HCT116 (cell line): Measurements from ENCODE around the gene LCNL1. TPM values are rescaled to one million over a fixed set of nuclear protein-coding genes. Genes with fewer than 3 reads are reported as not detected.

Experiments
- ATAC-seq: fragments of 200-7000 bp; cut with Tn5 transposase; 2 replicates; pipeline ENCODE4 v1.9.1; 2020; ENCODE audit warnings: mild to moderate bottlenecking, moderate library complexity
- BruUV-seq: library from RNA; stranded (reverse); fragments of 400-500 nt; replicated peaks from 2 replicates; lab custom pipeline; 2021; lab: Mats Ljungman, UMichigan
- CTCF ChIA-PET: fragments of 300-600 bp; sonication (Branson Sonifier 250); formaldehyde crosslinking; loops from one replicate; lab custom pipeline; 2021; ENCODE audit warnings: antibody characterized with exemption; lab: Charles Lee
- POLR2A ChIA-PET: fragments of 300-600, 350-600 bp; sonication (Branson Sonifier 250); formaldehyde crosslinking; loops from one replicate; lab custom pipeline; 2021; ENCODE audit warnings: antibody characterized with exemption; lab: Charles Lee
- RAD21 ChIA-PET, 2 experiments: fragments of 300-600 bp; sonication (Branson Sonifier 250); formaldehyde crosslinking; loops; one replicate each; lab custom pipeline; 2023; ENCODE audit warnings: low total read pairs in 2 of 2; ENCODE audit not compliant: uncharacterized antibody in 2 of 2, unreplicated experiment in 2 of 2, low non-redundant PET in 1 of 2; lab: Charles Lee
- DNase-seq: peaks from one replicate; pipeline ENCODE4 v3.0.0-alpha.2; 2010; ENCODE audit warnings: low read depth, low spot score
- H2AFZ ChIP-seq: fragments of 200-600 bp; shearing (Covaris generic), sonication (generic); 2 replicates; pipeline ENCODE4 v1.6.1; 2017; ENCODE audit warnings: low read depth, mixed run types, mixed read lengths, antibody characterized with exemption, low read length; ENCODE audit not compliant: poor library complexity, severe bottlenecking
- H3K27ac ChIP-seq: 2 replicates; pipeline ENCODE4 v1.5.1; 2012; ENCODE audit warnings: low read depth, low read length
- H3K27me3 ChIP-seq: fragments of 200-600 bp; sonication (generic); 2 replicates; pipeline ENCODE4 v1.6.1; 2016; ENCODE audit warnings: mixed run types, low read length, mixed read lengths; ENCODE audit not compliant: insufficient read depth
- H3K36me3 ChIP-seq, 2 experiments: fragments of 200-500 bp in 1 of 2; fragments of 200-600 bp in 1 of 2; sonication (Bioruptor generic) in 1 of 2; sonication (generic) in 1 of 2; 2 replicates each; pipeline versions ENCODE4 v1.5.1 to v1.6.1; 2014 to 2016; ENCODE audit warnings: low read length in 2 of 2, inconsistent platforms in 1 of 2, mixed read lengths in 1 of 2, mixed run types in 1 of 2; ENCODE audit not compliant: insufficient read depth in 2 of 2, control insufficient read depth in 1 of 2
- H3K4me1 ChIP-seq, 2 experiments: fragments of 200-600 bp in 1 of 2; sonication (generic) in 1 of 2; 2 replicates each; pipeline versions ENCODE4 v1.5.1 to v1.6.1; 2012 to 2017; ENCODE audit warnings: low read length in 2 of 2, inconsistent platforms in 1 of 2, mild to moderate bottlenecking in 1 of 2, mixed read lengths in 1 of 2, mixed run types in 1 of 2, moderate library complexity in 1 of 2; ENCODE audit not compliant: insufficient read depth in 2 of 2, control insufficient read depth in 1 of 2
- H3K4me2 ChIP-seq: fragments of 200-600 bp; sonication (generic); 2 replicates; pipeline ENCODE4 v1.6.1; 2017; ENCODE audit warnings: mixed run types, low read length, mixed read lengths
- H3K4me3 ChIP-seq, 2 experiments: fragments of 200-600 bp in 1 of 2; sonication (generic) in 1 of 2; replicated peaks in 1 of 2; 2 replicates each; pipeline ENCODE4 v1.5.1; 2011 to 2016; ENCODE audit warnings: low read length in 2 of 2, control low read depth in 1 of 2, low read depth in 1 of 2, mild to moderate bottlenecking in 1 of 2, mixed read lengths in 1 of 2, mixed run types in 1 of 2
- H3K79me2 ChIP-seq: fragments of 200-600 bp; sonication (generic); 2 replicates; pipeline ENCODE4 v1.6.1; 2017; ENCODE audit warnings: mild to moderate bottlenecking, mixed run types, low read length, moderate library complexity, mixed read lengths; ENCODE audit not compliant: insufficient read depth
- H3K9ac ChIP-seq: fragments of 200-600 bp; sonication (generic); 2 replicates; pipeline ENCODE4 v1.6.1; 2016; ENCODE audit warnings: low read length, mixed read lengths
- H3K9me2 ChIP-seq: fragments of 200-600 bp; sonication (generic), shearing (Covaris generic); 2 replicates; pipeline ENCODE4 v1.6.1; 2017; ENCODE audit warnings: mixed run types, mild to moderate bottlenecking, moderate library complexity; ENCODE audit not compliant: insufficient read depth
- H3K9me3 ChIP-seq, 2 experiments: fragments of 200-500 bp in 1 of 2; fragments of 200-600 bp in 1 of 2; sonication (Bioruptor generic) in 1 of 2; sonication (generic) in 1 of 2; 2 replicates each; pipeline ENCODE4 v1.6.1; 2014 to 2017; ENCODE audit warnings: low read length in 2 of 2, mixed read lengths in 2 of 2, inconsistent platforms in 1 of 2, low read depth in 1 of 2, mild to moderate bottlenecking in 1 of 2, mixed run types in 1 of 2, moderate library complexity in 1 of 2; ENCODE audit not compliant: control insufficient read depth in 1 of 2, insufficient read depth in 1 of 2
- H4K20me1 ChIP-seq: fragments of 200-600 bp; sonication (generic), shearing (Covaris generic); 2 replicates; pipeline ENCODE4 v1.6.1; 2017; ENCODE audit warnings: mixed run types, mild to moderate bottlenecking, moderate library complexity; ENCODE audit not compliant: insufficient read depth
- EGR1 ChIP-seq: IDR thresholded peaks from 2 replicates; pipeline ENCODE4 v1.6.1; 2012; ENCODE audit warnings: low read depth
- ELF1 ChIP-seq: IDR thresholded peaks from 2 replicates; pipeline ENCODE4 v1.6.1; 2012; ENCODE audit warnings: low read depth, borderline replicate concordance
- POLR2A ChIP-seq: IDR thresholded peaks from 2 replicates; pipeline ENCODE4 v1.7.0; 2011; ENCODE audit warnings: borderline replicate concordance; ENCODE audit not compliant: insufficient read depth, insufficient read length; ENCODE audit errors: extremely low read depth
- POLR2AphosphoS5 ChIP-seq: IDR thresholded peaks from 2 replicates; pipeline ENCODE4 v1.6.1; 2011; ENCODE audit warnings: mild to moderate bottlenecking, low read depth, low read length, moderate library complexity
- REST ChIP-seq: IDR thresholded peaks from 2 replicates; pipeline ENCODE4 v1.6.1; 2012; ENCODE audit warnings: low read depth
- SRF ChIP-seq: IDR thresholded peaks from 2 replicates; pipeline ENCODE4 v1.6.1; 2012; ENCODE audit warnings: low read depth
- TCF7L2 ChIP-seq: IDR thresholded peaks from 2 replicates; pipeline ENCODE4 v1.7.0; 2011; ENCODE audit warnings: borderline replicate concordance, inconsistent platforms; ENCODE audit not compliant: insufficient read depth, insufficient read length; ENCODE audit errors: extremely low read depth
- YY1 ChIP-seq: IDR thresholded peaks from 2 replicates; pipeline ENCODE4 v1.6.1; 2011; ENCODE audit warnings: low read length, low read depth, moderate library complexity, mild to moderate bottlenecking; ENCODE audit not compliant: insufficient replicate concordance; ENCODE audit errors: extremely low read depth
- ZFX ChIP-seq: fragments of 450-650 bp; IDR thresholded peaks from 2 replicates; pipeline ENCODE4 v1.6.1; 2017
- ZNF274 ChIP-seq: fragments of 200-500 bp; sonication (Bioruptor generic); IDR thresholded peaks from 2 replicates; pipeline ENCODE4 v1.6.1; 2014; ENCODE audit warnings: mild to moderate bottlenecking, low read depth, low read length, inconsistent platforms
- intact Hi-C: fragments of 100-400 bp; cut with micrococcal nuclease; formaldehyde crosslinking; loops from 2 replicates; pipeline ENCODE4 v1.10.0; 2022
- total RNA-seq: library from RNA; stranded (reverse); gene quantifications from one replicate; pipeline ENCODE4 v1.2.1, GENCODE V29; 2021; ENCODE audit not compliant: unreplicated experiment
- TF ChIP-seq, protein P1 (sequence below), 3 experiments: fragments of 200-600 bp in 1 of 3; sonication (generic) in 1 of 3; IDR thresholded peaks in 2 of 3; conservative IDR thresholded peaks in 1 of 3; 2 replicates each; pipeline ENCODE4 v1.5.1; 2012 to 2017; ENCODE audit warnings: low read depth in 2 of 3, low read length in 2 of 3, antibody characterized with exemption in 1 of 3, borderline replicate concordance in 1 of 3, control low read depth in 1 of 3, mild to moderate bottlenecking in 1 of 3, mixed read lengths in 1 of 3, mixed run types in 1 of 3, moderate library complexity in 1 of 3; ENCODE audit not compliant: insufficient read depth in 1 of 3
- TF ChIP-seq, protein P2 (sequence below): IDR thresholded peaks from 2 replicates; pipeline ENCODE4 v1.6.1; 2011; ENCODE audit warnings: mild to moderate bottlenecking, low read length, moderate library complexity; ENCODE audit not compliant: insufficient replicate concordance; ENCODE audit errors: extremely low read depth
- TF ChIP-seq, protein P3 (sequence below): IDR thresholded peaks from 2 replicates; pipeline ENCODE4 v1.6.1; 2012

Gene LCNL1
- total RNA-seq, 1 experiment from 2014 or later, result 0.44 TPM

GRCh38 chr9:136944519-136945332 is 38.1 kb upstream of the LCNL1 start, which contains the start of the genes C8G and FBXW5:
C8G (plus strand) TSS chr9:136945243; CDS start chr9:136945321, 78 bp downstream.
FBXW5 (minus strand) TSS chr9:136944738; CDS start chr9:136944083, 655 bp downstream.
- TF ChIP-seq, protein P1, sequence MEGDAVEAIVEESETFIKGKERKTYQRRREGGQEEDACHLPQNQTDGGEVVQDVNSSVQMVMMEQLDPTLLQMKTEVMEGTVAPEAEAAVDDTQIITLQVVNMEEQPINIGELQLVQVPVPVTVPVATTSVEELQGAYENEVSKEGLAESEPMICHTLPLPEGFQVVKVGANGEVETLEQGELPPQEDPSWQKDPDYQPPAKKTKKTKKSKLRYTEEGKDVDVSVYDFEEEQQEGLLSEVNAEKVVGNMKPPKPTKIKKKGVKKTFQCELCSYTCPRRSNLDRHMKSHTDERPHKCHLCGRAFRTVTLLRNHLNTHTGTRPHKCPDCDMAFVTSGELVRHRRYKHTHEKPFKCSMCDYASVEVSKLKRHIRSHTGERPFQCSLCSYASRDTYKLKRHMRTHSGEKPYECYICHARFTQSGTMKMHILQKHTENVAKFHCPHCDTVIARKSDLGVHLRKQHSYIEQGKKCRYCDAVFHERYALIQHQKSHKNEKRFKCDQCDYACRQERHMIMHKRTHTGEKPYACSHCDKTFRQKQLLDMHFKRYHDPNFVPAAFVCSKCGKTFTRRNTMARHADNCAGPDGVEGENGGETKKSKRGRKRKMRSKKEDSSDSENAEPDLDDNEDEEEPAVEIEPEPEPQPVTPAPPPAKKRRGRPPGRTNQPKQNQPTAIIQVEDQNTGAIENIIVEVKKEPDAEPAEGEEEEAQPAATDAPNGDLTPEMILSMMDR (IDR thresholded peaks at IDR 0.05 in 2 of 3, conservative IDR thresholded peaks at IDR 0.05 in 1 of 3; ENCODE audit: borderline replicate concordance in 1 of 3, insufficient read depth in 1 of 3, low read depth in 2 of 3, low read length in 2 of 3), result peak in 2 of 3 experiments; percentile 86 to 95; a peak in 4 of 6 replicates
- TF ChIP-seq SRF (no peak), TCF7L2 (peak; percentile 20), REST (no peak), POLR2AphosphoS5 (peak; percentile 77), POLR2A (peak; percentile 31), ELF1 (no peak), YY1 (peak; percentile 82), ZFX (peak; percentile 61; the same call in 1 of the 2 replicates), ZNF274 (no peak), EGR1 (no peak)
- TF ChIP-seq, protein P2, sequence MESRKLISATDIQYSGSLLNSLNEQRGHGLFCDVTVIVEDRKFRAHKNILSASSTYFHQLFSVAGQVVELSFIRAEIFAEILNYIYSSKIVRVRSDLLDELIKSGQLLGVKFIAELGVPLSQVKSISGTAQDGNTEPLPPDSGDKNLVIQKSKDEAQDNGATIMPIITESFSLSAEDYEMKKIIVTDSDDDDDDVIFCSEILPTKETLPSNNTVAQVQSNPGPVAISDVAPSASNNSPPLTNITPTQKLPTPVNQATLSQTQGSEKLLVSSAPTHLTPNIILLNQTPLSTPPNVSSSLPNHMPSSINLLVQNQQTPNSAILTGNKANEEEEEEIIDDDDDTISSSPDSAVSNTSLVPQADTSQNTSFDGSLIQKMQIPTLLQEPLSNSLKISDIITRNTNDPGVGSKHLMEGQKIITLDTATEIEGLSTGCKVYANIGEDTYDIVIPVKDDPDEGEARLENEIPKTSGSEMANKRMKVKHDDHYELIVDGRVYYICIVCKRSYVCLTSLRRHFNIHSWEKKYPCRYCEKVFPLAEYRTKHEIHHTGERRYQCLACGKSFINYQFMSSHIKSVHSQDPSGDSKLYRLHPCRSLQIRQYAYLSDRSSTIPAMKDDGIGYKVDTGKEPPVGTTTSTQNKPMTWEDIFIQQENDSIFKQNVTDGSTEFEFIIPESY, result peak; percentile 58
- TF ChIP-seq, protein P3, sequence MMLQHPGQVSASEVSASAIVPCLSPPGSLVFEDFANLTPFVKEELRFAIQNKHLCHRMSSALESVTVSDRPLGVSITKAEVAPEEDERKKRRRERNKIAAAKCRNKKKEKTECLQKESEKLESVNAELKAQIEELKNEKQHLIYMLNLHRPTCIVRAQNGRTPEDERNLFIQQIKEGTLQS, result no peak

More at GRCh38 chr9:136944519-136945332, 38.1 kb upstream of the LCNL1 start, which contains the start of the genes C8G and FBXW5:
- no peaks in the 10 kb centered on the region for H3K9me3 ChIP-seq
- ATAC-seq (peak; percentile 75), DNase-seq (peak; percentile 80)
- ChIA-PET RAD21 (no interaction called here), POLR2A (no interaction called here), CTCF (interaction anchor here (1.0 to 1.6 kb wide), 3 partner anchors 84 to 90 kb away, joined by 3 to 9 read pairs (median 5); partner anchors contain the start of gene ABCA2)
- H3K36me3 ChIP-seq, result peaks cover 12 to 15% of the 10 kb centered on the region in 2 experiments; a peak in 3 of 4 replicates
- no peaks in the 10 kb centered on the region for H3K9me2 ChIP-seq
- peak within 1 kb of the TSS; percentile 97 for H3K27ac ChIP-seq
- no peak within 1 kb of the TSS for H2AFZ ChIP-seq
- H3K79me2 ChIP-seq, result peaks cover 20% of the 10 kb centered on the region
- H3K4me2 ChIP-seq, result peak within 1 kb of the TSS; percentile 89
- H3K9ac ChIP-seq, result peak within 1 kb of the TSS; percentile 86
- no peaks in the 10 kb centered on the region for H3K27me3 ChIP-seq
- H3K4me3 ChIP-seq, result peak within 1 kb of the TSS; percentile 78 to 88
- H3K4me1 ChIP-seq, result peaks cover 21 to 43% of the 10 kb centered on the region in 2 experiments
- no peaks in the 10 kb centered on the region for H4K20me1 ChIP-seq
- no TSS peak for BruUV-seq
- intact Hi-C loops, result loop anchor here (5.0 to 10.0 kb wide), 2 partner anchors 100 to 157 kb away; partner anchors contain the start of genes AJM1 and PHPT1
